Liver (tissue), 3 donors: ENCODE data around the gene GMDS.

Experiments used
- FOXA1 ChIP-seq: IDR thresholded peaks from 2 replicates; pipeline ENCODE4 v1.6.1; 2016; ENCODE audit warnings: antibody characterized with exemption
- GABPA ChIP-seq, 2 donors: IDR thresholded peaks in 1 of 2; conservative IDR thresholded peaks in 1 of 2; 2 replicates each; pipeline ENCODE4 v1.6.1; 2016; ENCODE audit warnings: antibody characterized with exemption in 2 of 2, mild to moderate bottlenecking in 1 of 2, moderate library complexity in 1 of 2
- HNF4A ChIP-seq, 2 donors: conservative IDR thresholded peaks; 2 replicates each; pipeline ENCODE4 v1.6.1; 2016; ENCODE audit warnings: antibody characterized with exemption in 2 of 2, mild to moderate bottlenecking in 2 of 2
- JUND ChIP-seq, 2 donors: IDR thresholded peaks; 2 replicates each; pipeline ENCODE4 v1.6.1; 2016; ENCODE audit warnings: antibody characterized with exemption in 2 of 2
- NR2F2 ChIP-seq: IDR thresholded peaks from 2 replicates; pipeline ENCODE4 v1.6.1; 2016; ENCODE audit warnings: antibody characterized with exemption
- RAD21 ChIP-seq, 2 donors: IDR thresholded peaks; 2 replicates each; pipeline ENCODE4 v1.6.1; 2016; ENCODE audit warnings: antibody characterized with exemption in 2 of 2, mild to moderate bottlenecking in 2 of 2
- RXRA ChIP-seq, 2 donors: IDR thresholded peaks; 2 replicates each; pipeline ENCODE4 v1.6.1; 2017 to 2018; ENCODE audit warnings: antibody characterized with exemption in 2 of 2, mild to moderate bottlenecking in 1 of 2
- SP1 ChIP-seq: IDR thresholded peaks from 2 replicates; pipeline ENCODE4 v1.6.1; 2018; ENCODE audit warnings: antibody characterized with exemption, mild to moderate bottlenecking
- TAF1 ChIP-seq: conservative IDR thresholded peaks from 2 replicates; pipeline ENCODE4 v1.6.1; 2016; ENCODE audit warnings: antibody characterized with exemption, mild to moderate bottlenecking
- TF ChIP-seq, protein P1 (sequence below): fragments of 150-350 bp; IDR thresholded peaks from 2 replicates; pipeline ENCODE4 v1.5.1; 2017; ENCODE audit warnings: improper control_type of control experiment, low read depth, low read length; ENCODE audit not compliant: missing input control
- TF ChIP-seq, protein P2 (sequence below): IDR thresholded peaks from 2 replicates; pipeline ENCODE4 v1.6.1; 2016; ENCODE audit warnings: antibody characterized with exemption
- TF ChIP-seq, protein P3 (sequence below): IDR thresholded peaks from 2 replicates; pipeline ENCODE4 v1.6.1; 2016; ENCODE audit warnings: antibody characterized with exemption
- TF ChIP-seq, protein P4 (sequence below): IDR thresholded peaks from 2 replicates; pipeline ENCODE4 v1.6.1; 2016; ENCODE audit warnings: antibody characterized with exemption
- TF ChIP-seq, protein P5 (sequence below): IDR thresholded peaks from 2 replicates; pipeline ENCODE4 v1.6.1; 2016; ENCODE audit warnings: antibody characterized with exemption, mild to moderate bottlenecking
- donor health status: healthy.
- donor health status: healthy.

DNA sequence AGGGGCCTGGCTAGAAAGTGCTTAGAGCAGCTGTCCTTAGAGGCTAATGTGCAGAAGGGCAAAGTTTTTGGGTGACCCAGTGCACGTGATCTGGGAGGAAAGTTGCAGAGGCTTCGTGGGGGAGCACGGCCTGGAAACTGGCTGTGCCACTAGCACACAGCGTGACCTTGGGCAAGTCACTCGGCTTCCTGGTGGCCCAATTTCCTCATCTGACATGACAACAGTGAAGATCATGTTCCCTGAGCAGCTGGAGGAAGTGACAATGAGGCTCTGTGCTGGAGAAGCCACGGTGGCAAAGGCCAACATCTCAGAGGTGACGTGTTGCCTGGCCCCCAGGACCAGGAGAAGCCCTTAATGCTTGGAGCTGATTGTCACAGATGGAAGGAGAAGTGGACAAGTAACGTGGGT, 536.2 kb downstream of the GMDS start:
- TF ChIP-seq, protein P1, sequence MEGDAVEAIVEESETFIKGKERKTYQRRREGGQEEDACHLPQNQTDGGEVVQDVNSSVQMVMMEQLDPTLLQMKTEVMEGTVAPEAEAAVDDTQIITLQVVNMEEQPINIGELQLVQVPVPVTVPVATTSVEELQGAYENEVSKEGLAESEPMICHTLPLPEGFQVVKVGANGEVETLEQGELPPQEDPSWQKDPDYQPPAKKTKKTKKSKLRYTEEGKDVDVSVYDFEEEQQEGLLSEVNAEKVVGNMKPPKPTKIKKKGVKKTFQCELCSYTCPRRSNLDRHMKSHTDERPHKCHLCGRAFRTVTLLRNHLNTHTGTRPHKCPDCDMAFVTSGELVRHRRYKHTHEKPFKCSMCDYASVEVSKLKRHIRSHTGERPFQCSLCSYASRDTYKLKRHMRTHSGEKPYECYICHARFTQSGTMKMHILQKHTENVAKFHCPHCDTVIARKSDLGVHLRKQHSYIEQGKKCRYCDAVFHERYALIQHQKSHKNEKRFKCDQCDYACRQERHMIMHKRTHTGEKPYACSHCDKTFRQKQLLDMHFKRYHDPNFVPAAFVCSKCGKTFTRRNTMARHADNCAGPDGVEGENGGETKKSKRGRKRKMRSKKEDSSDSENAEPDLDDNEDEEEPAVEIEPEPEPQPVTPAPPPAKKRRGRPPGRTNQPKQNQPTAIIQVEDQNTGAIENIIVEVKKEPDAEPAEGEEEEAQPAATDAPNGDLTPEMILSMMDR = no peak
- TF ChIP-seq, protein P2, sequence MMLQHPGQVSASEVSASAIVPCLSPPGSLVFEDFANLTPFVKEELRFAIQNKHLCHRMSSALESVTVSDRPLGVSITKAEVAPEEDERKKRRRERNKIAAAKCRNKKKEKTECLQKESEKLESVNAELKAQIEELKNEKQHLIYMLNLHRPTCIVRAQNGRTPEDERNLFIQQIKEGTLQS = no peak
- TF ChIP-seq, protein P3, sequence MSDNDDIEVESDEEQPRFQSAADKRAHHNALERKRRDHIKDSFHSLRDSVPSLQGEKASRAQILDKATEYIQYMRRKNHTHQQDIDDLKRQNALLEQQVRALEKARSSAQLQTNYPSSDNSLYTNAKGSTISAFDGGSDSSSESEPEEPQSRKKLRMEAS = peak; percentile 26
- TF ChIP-seq HNF4A (conservative IDR thresholded peaks at IDR 0.05) (no peak), TAF1 (no peak), FOXA1 (no peak), RAD21 (IDR thresholded peaks at IDR 0.05) (no peak), SP1 (no peak), NR2F2 (no peak), JUND (IDR thresholded peaks at IDR 0.05) (no peak), RXRA (IDR thresholded peaks at IDR 0.05) (no peak), GABPA (IDR thresholded peaks at IDR 0.05 in 1 of 2, conservative IDR thresholded peaks at IDR 0.05 in 1 of 2) (no peak)
- TF ChIP-seq, protein P4, sequence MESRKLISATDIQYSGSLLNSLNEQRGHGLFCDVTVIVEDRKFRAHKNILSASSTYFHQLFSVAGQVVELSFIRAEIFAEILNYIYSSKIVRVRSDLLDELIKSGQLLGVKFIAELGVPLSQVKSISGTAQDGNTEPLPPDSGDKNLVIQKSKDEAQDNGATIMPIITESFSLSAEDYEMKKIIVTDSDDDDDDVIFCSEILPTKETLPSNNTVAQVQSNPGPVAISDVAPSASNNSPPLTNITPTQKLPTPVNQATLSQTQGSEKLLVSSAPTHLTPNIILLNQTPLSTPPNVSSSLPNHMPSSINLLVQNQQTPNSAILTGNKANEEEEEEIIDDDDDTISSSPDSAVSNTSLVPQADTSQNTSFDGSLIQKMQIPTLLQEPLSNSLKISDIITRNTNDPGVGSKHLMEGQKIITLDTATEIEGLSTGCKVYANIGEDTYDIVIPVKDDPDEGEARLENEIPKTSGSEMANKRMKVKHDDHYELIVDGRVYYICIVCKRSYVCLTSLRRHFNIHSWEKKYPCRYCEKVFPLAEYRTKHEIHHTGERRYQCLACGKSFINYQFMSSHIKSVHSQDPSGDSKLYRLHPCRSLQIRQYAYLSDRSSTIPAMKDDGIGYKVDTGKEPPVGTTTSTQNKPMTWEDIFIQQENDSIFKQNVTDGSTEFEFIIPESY = no peak
- TF ChIP-seq, protein P5, sequence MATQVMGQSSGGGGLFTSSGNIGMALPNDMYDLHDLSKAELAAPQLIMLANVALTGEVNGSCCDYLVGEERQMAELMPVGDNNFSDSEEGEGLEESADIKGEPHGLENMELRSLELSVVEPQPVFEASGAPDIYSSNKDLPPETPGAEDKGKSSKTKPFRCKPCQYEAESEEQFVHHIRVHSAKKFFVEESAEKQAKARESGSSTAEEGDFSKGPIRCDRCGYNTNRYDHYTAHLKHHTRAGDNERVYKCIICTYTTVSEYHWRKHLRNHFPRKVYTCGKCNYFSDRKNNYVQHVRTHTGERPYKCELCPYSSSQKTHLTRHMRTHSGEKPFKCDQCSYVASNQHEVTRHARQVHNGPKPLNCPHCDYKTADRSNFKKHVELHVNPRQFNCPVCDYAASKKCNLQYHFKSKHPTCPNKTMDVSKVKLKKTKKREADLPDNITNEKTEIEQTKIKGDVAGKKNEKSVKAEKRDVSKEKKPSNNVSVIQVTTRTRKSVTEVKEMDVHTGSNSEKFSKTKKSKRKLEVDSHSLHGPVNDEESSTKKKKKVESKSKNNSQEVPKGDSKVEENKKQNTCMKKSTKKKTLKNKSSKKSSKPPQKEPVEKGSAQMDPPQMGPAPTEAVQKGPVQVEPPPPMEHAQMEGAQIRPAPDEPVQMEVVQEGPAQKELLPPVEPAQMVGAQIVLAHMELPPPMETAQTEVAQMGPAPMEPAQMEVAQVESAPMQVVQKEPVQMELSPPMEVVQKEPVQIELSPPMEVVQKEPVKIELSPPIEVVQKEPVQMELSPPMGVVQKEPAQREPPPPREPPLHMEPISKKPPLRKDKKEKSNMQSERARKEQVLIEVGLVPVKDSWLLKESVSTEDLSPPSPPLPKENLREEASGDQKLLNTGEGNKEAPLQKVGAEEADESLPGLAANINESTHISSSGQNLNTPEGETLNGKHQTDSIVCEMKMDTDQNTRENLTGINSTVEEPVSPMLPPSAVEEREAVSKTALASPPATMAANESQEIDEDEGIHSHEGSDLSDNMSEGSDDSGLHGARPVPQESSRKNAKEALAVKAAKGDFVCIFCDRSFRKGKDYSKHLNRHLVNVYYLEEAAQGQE = no peak
